Stimulated activated CD8-positive, alpha-beta memory T cell treated with anti-CD3 and anti-CD28 coated beads, Interleukin-15, amount 100 ng/mL, for 48 hours (primary cell): ENCODE measurements around the gene OSBPL6.
A peak's percentile ranks its signal among the peaks of the same experiment; 100 is the strongest.
"Not testable (repeated sequence)": the region's sequence is repeated elsewhere in the genome, so short reads cannot be mapped to it uniquely, and the experiment has no call there.

Experiments
- DNase-seq, 2 donors: peaks; one replicate each; pipeline ENCODE4 v3.0.0-alpha.2; 2020; ENCODE audit warnings: low read depth in 2 of 2

The OSBPL6 gene

DNA sequence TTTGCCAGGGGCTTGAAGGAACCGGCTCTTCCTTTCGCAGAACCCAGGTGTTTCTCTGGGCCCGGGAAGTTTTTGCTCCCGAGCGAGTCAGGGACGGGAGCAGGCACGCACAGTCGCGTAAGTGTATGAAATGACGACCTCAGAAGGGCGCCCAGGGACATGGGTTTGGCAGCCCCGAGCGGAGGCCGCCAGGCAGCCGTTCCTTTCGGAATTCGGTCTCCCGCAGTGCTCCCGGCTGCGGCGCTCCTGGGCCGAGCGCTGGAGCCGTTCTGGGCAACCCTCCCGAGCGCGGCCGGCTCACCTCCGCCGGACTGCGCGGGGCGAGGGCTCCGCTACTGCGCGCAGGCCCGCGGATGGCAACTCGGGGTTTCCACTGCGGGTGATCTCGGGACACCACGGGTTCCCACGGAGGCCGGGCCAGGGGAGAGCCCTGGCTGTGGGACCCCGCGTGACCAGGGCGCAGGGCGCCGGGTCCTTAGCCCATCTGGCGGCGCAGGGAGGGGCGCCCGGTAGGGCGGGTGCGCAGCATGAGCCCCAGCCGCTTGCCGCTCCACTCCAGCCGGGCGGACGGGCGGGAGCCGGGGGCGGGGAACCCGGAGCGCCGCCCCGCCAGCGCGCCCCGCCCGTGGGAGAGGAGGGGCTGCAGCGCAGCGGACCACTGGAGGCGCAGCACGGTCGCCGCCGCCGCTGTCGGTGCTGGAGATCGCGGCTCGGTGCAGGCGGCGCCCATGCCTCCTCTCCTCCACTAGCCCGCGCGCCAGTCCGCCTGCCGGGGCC is at the start of gene OSBPL6:
TSS of gene OSBPL6 (plus strand) at position 690 of the 777 bp plus-strand sequence. CDS start 111,673 bp downstream, outside the sequence.
- DNase-seq = peak; percentile 56 to 60

DNA sequence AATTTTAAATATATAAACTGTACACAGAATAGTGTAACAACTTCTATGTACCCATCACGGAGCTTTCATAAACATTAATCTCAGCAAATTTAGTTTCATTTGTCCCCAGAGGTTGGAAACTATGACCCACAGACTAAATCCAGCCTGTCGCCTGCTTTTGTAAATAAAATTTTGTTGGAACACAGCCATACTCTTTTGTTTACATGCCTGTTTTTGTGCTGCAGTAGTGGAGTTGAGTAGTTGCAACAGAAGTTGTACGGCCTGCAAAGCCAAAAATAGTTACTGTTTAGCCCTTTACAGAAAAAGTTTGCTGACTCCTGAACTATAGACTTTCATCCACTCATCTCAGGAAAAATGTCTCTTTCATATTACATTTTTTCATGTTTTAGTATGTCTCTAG is 42.3 kb upstream of the OSBPL6 start:
- DNase-seq = no peak

DNA sequence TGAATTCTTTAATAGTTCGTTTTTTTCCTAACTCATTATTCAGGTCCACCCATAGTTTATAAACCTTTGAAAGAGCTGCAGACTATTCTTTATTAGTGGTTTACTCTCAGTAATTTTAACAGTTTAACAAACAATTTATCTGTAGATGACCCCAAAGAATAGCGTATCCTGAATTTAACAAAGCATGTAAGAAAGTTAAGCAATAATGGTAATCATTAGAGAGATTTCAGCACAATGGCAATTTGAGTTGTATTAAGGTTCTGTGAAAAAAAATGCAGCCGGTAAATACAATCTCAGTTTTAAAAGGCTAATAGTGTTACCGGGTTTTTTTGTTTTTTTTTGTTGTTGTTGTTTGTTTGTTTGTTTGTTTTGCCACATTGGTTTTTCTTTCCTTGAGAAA is 41.8 kb upstream of the OSBPL6 start:
- DNase-seq = no peak

DNA sequence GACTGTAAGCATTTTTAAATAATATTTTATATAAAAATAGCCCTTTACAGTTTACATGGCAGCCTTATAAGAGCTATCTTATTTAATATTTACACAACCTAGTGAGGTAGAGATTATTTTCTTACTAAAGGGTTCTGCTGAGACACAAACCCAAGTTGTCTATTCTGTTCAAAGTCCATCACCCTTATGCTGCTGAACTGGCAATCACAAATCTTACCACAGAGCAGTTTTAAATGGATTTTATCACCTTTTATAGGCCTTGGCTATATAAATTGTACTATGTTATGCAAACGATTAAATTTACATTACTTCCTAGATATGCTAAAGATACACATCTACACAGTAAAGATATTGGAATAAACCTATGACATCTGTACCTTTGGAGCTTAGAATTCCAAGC is 41.3 kb upstream of the OSBPL6 start:
- no peak for DNase-seq

DNA sequence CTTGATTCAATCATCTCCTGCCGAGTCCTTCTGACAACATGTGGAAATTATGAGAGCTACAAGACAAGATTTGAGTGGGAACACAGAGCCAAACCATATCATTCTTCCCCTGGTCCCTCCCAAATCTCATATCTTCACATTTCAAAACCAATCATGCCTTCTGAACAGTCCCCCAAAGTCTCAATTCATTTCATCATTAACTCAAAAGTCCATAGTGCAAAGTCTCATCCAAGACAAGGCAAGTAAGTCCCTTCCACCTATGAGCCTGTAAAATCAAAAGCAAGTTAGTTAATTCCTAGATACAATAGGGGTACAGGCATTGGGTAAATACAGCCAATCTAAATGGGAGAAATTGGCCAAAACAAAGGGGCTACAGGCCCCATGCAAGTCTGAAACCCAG is 40.4 kb upstream of the OSBPL6 start:
- not testable (repeated sequence) for DNase-seq

DNA sequence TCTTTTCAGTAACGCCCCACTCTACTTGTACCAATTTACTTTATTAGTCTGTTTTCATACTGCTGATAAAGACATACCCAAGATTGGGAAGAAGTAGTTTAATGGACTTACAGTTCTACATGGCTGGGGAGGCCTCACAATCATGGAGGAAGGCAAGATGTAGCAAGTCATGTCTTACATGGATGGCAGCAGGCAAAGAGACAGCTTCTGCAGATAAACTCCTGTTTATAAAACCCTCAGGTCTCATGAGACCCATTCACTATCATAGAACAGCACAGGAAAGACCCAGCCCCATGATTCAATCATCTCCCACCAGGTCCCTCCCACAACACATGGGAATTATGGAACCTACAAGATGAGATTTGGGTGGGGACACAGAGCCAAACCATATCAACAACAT is 38.8 kb upstream of the OSBPL6 start:
- no peak for DNase-seq

DNA sequence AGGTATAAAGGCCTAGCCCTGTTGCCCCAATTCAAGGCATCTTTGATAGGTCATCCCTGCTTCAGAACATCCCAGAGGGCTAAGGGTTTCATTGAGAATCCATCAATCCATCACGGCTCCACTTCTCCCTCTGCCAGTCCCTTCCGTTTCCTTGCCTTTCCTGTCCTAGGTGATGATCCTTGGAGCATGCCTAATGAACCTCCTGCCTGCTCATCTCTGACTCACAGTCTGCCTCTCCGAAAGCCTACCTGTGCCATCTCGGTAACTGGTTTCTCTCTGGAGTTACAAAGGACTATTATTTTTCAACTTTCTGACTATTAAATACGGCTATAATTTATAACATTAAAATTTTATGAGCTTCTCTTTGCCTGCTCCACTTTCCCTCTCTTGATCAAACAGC is 36.7 kb upstream of the OSBPL6 start:
- DNase-seq = no peak

DNA sequence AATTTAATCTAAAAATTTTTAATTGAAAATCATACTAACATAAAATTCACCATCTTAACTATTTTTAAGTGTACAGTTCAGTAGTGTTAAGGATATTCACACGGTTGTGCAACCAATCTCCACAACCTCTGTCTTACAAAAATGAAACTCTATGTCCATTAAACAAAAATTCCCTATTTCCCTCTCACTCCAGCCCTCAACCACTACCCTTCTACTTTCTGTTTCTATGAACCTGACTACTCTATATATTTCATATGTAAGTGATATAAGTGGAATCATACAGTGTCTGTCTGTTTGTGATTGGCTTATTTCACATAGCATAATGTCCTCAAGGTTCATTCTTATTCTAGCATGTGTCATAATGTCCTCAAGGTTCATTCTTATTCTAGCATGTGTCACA is 34.3 kb upstream of the OSBPL6 start:
- no peak for DNase-seq

DNA sequence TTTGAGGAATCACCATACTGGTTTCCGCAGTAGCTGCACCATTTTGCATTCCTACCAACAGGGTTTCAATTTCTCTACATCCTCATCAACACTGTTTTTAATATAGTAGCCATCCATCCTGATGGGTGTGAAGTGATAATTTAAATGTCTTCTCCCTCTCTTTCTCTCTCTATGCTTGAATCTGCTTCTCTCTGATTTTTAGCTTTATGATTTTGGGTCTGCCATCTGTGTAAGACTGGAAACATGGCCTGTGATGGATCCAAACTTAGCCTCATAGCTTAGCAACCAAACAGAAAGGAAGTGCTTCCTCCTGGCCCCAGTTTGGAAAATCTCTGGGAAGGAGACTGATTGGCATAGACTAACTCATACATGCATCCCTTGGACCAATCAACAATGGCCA is 33.7 kb upstream of the OSBPL6 start:
- no peak for DNase-seq

DNA sequence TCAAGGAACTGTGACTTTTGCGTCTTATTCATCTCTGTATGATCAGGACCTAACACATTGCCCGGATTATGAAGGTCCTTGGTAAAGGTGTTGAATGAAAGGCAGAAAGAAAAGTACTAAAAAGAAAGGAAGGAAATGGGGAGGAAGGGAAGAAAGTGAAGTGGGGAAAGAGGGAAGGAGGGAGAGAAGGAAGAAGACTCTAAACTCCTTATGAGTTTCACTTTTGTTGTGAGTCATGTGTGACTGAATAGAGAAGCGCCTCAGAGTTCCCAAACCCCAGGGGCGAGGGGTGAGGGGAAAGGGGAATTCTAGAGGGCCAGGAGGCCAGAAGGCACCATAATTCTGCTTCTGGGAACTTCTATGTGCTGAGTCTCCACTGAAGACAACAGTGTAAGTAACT is 30.9 kb upstream of the OSBPL6 start:
- DNase-seq = no peak

DNA sequence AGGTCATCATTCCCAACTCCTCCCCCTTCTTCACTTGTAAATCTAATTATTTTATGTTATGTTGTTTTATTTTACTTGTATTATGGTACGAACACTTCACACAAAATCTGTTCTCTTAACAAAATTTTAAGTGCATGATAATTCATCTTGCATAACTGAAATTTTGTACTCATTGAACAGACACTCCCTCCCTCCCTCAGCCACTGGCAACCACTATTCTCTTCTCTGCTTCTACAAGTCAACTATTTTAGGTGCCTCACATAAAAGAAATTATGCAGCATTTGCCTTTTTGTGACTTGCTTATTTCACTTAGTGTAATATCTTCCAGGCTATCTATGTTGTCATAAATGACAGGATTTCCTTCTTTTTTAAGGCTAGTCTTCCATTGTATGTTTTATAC is 30.4 kb upstream of the OSBPL6 start:
- DNase-seq = no peak

DNA sequence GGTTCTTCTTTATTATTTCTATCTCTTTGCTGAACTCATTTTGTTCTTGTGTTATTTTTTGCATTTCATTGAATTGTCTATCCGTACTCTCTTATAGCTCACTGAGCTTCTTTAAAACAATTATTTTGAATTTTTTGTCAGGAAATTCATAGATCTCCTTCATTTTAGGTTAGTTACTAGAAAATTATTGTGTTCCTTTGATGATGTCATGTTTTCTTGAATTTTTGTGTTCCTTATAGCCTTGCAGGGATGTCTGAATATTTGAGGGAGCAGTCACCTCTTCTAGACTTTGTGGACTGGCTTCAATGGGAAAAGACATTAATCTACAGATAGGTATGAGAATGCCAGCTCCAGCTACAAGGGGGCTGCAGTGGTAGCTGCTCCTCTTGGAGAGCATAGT is 20.7 kb upstream of the OSBPL6 start:
- no peak for DNase-seq

DNA sequence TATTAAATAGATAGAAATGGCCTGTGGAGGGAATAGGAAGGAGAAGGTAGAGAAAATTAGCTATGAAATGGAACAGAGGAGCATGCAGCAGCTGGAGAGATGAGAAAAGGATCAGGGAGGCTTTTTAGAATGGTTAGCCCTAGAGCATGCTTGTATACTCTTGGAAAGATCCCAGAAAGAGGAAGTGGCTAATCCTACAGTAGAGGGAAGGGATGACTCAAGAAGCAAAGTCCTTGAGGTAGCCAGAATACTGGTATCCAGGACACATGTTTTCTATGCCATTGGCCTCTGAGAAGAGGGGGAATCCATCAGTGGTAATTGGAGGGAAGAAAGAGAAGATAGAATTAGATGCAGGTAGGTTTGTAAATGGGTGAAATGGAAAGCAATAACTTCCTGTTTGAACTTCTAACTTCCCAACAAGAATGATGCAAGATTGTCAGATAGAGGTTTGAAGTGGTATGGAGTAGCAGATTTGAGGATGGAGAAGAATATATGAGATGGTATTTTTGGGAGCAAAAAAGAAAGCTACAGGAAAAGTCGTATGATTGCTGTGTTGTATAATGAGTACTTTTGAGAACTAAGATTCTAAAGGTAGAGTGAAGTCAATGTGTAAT is 17.1 kb upstream of the OSBPL6 start:
- DNase-seq = no peak

DNA sequence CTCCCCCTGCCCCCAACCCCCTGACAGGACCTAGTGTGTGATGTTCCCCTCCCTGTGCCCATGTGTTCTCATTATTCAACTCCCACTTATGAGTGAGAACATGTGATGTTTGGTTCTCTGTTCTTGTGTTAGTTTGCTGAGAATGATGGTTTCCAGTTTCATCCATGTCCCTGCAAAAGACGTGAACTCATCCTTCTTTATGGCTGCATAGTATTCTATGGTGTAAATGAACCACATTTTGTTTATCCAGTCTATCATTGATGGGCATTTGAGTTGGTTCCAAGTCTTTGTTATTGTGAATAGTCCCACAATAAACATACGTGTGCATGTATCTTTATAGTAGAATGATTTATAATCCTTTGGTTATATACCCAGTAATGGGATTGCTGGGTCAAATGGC is 13.7 kb upstream of the OSBPL6 start:
- not testable (repeated sequence) for DNase-seq

DNA sequence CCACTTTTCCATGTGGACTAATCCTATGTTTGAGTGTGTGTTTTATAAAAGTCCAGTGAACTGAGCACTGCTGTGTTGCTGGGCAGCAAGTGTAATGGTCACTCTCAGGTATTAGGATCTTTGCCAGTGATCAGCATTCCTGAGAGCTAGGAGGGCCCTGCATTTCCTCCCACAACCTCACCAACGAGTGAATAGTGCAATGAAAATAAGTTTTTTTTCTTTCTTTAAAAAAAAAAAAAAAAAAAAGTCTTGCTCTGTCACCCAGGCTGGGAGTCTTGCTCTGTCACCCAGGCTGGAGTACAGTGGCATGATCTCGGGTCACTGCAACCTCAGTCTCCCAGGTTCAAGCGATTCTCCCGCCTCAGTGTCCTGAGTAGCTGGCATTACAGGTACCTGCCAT is 6.5 kb upstream of the OSBPL6 start:
- DNase-seq = no peak

DNA sequence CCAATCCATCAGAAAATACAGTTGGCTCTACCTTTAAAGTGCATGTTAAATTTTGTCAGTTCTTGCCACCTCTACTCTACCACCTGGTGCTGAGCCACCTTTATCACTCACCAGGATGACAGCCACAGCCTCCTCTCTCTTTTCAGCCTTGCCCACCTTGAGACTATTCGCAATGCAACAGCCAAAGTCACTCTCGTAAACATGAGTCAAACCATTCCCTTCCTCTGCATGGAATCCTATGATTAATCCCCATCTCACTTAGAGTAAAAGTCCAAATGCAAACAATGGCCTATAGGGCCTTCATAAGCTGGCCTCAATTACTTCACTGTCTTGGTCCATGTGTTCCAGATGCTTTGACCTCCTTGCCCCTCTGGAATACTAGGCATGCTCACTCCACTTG is 5.8 kb upstream of the OSBPL6 start:
- no peak for DNase-seq

DNA sequence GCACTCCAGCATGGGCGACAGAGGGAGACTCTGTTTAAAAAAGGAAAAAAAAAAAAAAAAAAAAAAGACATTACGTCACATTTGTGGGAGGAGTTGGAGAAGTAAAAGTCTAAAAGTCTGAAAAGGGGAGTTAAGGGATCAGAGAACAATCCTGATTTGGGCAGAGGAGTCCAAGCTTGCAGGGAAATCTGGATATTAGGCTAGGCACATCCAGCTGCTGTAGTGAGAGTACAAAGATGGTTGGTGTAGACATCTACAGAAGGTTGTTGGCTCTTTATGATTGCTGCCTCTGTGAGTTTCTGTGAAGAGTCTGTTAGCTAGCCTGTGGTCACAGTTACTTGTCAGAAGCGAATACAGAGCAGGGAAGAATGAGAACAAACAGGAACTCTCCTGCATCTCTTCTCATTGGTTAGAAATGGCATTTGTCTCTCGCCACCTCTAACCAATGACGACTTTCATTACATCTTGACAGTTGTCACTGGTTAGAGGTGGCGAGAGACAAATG is 3.3 kb upstream of the OSBPL6 start:
- DNase-seq = no peak

DNA sequence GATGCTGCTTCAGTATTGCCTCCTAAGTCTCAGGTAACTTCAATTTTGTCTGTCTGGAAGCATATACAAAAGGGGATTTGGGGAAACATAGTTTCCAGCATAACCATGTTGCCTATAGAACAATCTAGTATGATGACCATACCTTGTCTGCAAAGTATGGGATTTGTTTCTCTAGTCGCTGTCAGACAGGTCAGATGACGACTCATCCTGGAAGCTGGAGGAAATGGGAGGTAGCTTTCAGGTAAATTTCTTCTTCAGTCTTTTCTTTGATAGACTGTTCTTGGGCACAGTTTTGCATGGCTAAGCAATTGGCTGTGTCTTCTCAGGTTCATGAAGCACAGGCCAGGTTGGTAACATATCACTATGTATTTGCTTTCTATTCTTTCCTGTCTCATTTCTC is 2.8 kb upstream of the OSBPL6 start:
- DNase-seq = no peak

DNA sequence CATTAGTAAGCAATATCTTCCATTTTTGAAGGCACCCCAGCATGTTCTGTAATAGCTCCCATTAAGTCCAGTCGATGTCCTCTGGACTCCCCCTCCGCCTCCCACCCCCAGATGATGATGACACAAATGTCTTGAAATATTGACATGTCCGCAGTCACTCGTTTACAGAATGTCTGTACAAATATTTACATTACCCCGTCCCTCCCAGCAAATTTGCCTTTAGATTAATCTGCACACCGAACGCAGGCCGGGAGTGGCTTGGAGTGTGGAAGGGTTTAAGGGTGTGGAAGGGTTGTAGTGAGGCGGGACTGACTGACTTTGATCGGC is 853 bp upstream of the OSBPL6 start:
- DNase-seq = no peak

DNA sequence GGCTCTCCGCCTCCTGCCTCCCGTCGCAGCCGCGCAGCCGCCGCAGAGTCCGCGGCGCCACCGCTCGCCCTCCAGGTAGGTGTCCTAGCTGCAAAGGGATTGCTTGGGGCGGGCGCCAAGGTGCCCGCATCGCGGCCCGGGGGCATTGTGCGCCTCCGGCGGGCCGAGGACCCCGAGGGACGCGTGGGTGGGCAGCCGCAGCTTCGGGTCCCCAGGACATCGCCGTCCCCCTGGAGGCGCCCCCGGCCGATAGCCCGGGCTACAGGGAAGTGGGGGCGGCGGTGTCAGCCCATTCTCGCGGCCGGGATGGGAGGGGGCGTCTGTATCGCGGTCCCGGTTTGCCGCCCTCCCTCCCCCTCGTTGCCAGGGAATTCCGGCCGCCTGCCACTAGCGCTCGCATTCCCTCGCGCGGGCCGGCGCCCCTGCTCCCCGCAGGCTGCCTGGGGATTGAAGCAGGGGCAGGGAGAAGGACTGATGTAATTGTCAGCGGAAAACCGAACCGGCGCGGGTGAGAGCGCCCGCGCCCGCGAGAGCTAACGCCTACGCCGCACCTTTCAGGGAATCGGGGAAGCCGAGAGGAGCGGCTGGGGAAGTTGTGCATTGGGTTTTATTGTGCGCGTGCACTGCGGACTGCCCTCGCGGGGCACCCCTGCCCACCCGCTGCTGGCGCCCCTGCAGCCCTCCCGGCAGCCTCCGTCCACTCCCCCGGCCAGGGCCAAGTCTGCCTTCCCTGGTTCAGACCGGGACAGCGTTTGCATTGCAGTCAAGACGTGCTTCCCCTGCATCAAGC is 483 bp downstream of the OSBPL6 start:
- DNase-seq = no peak

DNA sequence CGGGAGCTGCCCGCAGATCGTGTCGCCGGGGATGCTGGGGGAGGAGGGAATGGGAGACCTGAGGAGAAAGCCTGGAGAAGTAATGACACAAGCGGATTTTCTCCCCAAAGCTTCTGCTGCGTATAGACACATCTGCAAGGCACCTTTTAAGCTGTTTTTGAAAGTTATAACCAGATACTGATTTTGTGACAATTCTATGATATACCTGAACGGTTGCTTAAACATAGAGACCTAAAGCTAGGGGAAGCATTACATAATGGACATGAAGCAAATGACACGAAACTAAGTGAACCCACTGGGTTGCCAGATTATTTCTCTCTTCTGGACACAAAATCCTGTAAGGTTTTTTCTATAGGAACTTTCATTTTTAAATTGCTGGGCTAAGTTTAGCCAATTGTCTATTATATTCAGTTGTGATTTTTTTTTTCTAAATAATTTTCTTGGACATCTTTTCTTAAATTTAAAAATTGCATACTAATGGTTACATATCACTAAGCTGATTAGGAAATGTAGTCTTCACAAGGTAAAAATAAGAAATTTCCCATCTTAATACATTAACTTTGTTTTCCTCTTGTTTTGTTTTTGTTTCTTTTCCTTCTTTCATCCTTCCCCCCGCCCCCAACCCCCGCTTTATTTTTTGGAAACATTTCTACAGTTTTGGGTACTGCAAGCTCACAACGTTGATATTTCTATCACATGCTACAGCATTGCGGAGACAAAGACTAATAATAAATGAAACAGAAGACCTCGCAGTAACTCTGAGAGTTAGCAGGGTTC is 1.3 kb downstream of the OSBPL6 start:
- DNase-seq = no peak

DNA sequence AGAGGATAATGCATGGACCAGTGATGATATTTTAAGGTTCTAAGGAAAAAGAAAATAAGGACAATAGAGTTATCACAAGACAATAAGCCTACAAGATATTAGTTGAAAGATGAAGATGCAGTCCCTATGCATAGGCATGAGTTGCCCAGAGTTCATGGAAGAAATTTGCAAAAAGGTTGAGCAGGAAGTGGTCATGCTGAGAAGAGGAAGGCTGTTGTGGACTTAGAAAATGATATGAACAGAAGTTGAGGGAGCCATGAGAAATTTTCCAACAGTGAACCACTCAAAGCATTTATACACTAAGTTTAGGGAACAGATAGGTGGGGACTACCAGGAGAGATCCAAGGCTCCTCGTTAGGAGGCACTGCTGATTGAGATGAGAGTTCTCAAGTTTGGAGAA is 3.5 kb downstream of the OSBPL6 start:
- no peak for DNase-seq
